HUES6 (cell line): ENCODE measurements around the gene HEXIM2.
A peak's percentile ranks its signal among the peaks of the same experiment; 100 is the strongest.

Source experiments
- H3K27ac ChIP-seq: 2 replicates; pipeline ENCODE4 v1.7.0; 2013; ENCODE audit warnings: low read depth, mild to moderate bottlenecking, low read length, inconsistent platforms
- H3K27me3 ChIP-seq: 2 replicates; pipeline ENCODE4 v1.6.1; 2013; ENCODE audit warnings: low read length; ENCODE audit not compliant: control insufficient read depth, insufficient read depth
- H3K36me3 ChIP-seq: 2 replicates; pipeline ENCODE4 v1.6.1; 2013; ENCODE audit warnings: low read length; ENCODE audit not compliant: control insufficient read depth, insufficient read depth
- H3K4me1 ChIP-seq: 2 replicates; pipeline ENCODE4 v1.6.1; 2013; ENCODE audit warnings: low read length; ENCODE audit not compliant: control insufficient read depth, insufficient read depth
- H3K4me3 ChIP-seq: 2 replicates; pipeline ENCODE4 v1.5.1; 2013; ENCODE audit warnings: low read depth, low read length
- H3K9ac ChIP-seq: one replicate; pipeline ENCODE4 v1.6.1; 2013; ENCODE audit warnings: mild to moderate bottlenecking, low read length
- H3K9me3 ChIP-seq: 2 replicates; pipeline ENCODE4 v1.6.1; 2013; ENCODE audit warnings: low read depth, low read length; ENCODE audit not compliant: control insufficient read depth, insufficient read depth

Gene HEXIM2

GRCh38 chr17:45160447-45161287, 1.0 kb upstream of the HEXIM2 start:
- Histone ChIP-seq H3K4me3 (peak overlapping the region; percentile 92), H3K4me1 (peaks cover 21% of the 10 kb centered on the region), H3K27me3 (no peaks in the 10 kb centered on the region), H3K9me3 (no peaks in the 10 kb centered on the region), H3K9ac (peak overlapping the region; percentile 100), H3K27ac (peak overlapping the region; percentile 100), H3K36me3 (peaks cover 5% of the 10 kb centered on the region)

DNA sequence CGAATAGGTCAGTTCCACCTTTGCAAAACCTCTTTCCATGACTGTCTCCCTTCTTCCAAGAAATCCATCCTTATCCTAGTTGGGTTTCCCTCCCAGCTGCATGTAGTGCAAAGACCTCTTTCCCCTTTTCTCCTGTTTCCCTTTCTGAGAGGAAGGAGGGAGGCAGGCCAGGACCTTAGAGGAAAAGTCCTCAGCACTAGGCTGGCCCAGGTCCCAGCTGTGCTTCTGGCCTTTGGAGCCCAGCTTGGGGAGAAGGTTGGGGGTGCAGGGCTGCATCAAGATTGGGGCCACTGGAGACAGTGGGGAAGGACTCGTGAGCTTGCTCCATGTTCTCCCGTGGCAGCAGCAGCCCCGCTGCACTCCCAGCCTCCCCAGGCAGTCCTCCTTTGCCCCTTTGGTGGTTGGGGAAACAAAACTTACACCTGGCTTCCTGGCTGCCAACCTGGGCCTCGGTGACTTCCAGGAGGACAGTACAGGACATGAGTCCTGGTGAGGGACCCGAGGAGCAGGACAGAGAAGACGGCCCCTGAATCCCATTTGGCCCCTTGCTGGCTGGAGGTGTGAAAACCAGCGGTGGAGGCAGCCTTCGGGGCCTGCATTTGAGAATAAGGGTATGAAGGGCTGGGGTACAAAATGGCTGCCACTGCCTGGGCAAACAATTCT, 481 bp downstream of the HEXIM2 start:
- Histone ChIP-seq H3K36me3 (peaks cover 5% of the 10 kb centered on the region), H3K9ac (peak overlapping the region; percentile 7), H3K4me1 (peaks cover 21% of the 10 kb centered on the region), H3K4me3 (peak overlapping the region; percentile 57), H3K9me3 (no peaks in the 10 kb centered on the region), H3K27me3 (no peaks in the 10 kb centered on the region), H3K27ac (peak overlapping the region; percentile 1; the same call in 1 of the 2 replicates)

- Histone ChIP-seq H3K27me3 (no peaks in the 10 kb centered on the region), H3K36me3 (peaks cover 9% of the 10 kb centered on the region), H3K27ac (no peak overlapping the region), H3K9me3 (no peaks in the 10 kb centered on the region), H3K4me1 (peaks cover 19% of the 10 kb centered on the region), H3K4me3 (no peak overlapping the region), H3K9ac (no peak overlapping the region)
Observed at GRCh38 chr17:45164734-45165269, 3.1 kb downstream of the HEXIM2 start.

- Histone ChIP-seq H3K27ac (no peak overlapping the region), H3K9me3 (no peaks in the 10 kb centered on the region), H3K4me3 (no peak overlapping the region), H3K4me1 (peaks cover 36% of the 10 kb centered on the region), H3K9ac (no peak overlapping the region), H3K36me3 (peaks cover 7% of the 10 kb centered on the region; the same call in 1 of the 2 replicates), H3K27me3 (no peaks in the 10 kb centered on the region)
Observed at GRCh38 chr17:45168991-45169752, 7.5 kb downstream of the HEXIM2 start.

DNA sequence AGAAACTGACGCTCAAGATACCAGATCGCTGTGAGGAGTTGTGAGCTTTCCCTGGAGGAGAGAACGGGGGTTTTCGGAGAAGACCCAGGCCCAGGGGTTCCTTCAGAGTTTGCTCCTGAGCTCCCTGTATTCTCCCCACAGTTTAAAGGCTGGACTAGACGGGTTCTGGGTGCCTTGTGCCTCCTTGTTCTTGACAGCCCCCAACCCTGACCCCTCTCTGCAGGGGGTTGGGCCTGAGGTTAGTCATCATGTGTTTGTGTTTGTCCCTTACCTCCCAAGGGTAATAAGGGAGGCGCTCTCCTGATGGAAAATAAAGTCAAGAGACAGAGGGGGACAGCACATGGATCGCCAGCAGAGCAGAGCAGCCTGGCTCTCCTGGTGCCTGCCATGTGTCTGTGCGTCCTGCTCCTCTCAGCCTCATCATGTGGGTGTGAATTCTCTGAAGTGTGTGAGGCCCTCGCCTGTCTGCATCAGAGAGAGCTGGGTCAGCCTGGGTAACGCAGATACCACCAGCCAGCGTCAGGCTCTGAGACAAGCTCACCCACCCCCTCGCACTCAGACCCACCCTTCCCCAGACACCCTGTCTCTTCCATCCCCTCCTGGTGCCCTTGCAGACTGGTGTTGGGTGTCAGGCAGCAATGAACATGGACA, 8.7 kb downstream of the HEXIM2 start:
- Histone ChIP-seq H3K27me3 (no peaks in the 10 kb centered on the region), H3K4me3 (no peak overlapping the region), H3K9ac (peak overlapping the region; percentile 50), H3K9me3 (no peaks in the 10 kb centered on the region), H3K27ac (no peak overlapping the region), H3K36me3 (0 out of 2 replicates have a peak, but pooled peaks cover 4% of the 10 kb centered on the region), H3K4me1 (peaks cover 36% of the 10 kb centered on the region)

DNA sequence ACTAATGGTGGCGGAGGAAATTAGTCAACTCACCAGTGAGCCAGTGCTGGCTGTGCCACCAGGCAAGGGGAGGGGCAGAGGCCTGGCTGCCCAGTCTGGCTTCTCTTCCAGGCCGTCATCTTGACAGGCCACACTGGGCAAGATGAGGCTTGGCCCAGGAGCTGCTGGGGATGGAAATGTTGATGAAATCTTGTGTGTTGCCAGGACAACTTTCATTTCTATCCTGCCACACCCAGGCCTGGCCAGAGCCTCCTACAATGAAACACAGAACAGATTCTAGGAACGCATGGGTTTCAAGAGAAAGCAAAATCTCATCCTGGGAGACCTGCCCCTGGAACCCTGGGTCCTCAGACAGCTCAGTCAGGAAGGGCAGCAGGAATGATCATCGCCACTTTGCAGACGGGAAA, 9.3 kb downstream of the HEXIM2 start:
- H3K36me3 ChIP-seq: 0 out of 2 replicates have a peak, but pooled peaks cover 4% of the 10 kb centered on the region
- no peaks in the 10 kb centered on the region for H3K9me3 ChIP-seq
- no peaks in the 10 kb centered on the region for H3K27me3 ChIP-seq
- peak overlapping the region; percentile 50 for H3K9ac ChIP-seq
- peak overlapping the region; percentile 50; the same call in 1 of the 2 replicates for H3K27ac ChIP-seq
- H3K4me3 ChIP-seq: no peak overlapping the region
- peaks cover 39% of the 10 kb centered on the region for H3K4me1 ChIP-seq

DNA sequence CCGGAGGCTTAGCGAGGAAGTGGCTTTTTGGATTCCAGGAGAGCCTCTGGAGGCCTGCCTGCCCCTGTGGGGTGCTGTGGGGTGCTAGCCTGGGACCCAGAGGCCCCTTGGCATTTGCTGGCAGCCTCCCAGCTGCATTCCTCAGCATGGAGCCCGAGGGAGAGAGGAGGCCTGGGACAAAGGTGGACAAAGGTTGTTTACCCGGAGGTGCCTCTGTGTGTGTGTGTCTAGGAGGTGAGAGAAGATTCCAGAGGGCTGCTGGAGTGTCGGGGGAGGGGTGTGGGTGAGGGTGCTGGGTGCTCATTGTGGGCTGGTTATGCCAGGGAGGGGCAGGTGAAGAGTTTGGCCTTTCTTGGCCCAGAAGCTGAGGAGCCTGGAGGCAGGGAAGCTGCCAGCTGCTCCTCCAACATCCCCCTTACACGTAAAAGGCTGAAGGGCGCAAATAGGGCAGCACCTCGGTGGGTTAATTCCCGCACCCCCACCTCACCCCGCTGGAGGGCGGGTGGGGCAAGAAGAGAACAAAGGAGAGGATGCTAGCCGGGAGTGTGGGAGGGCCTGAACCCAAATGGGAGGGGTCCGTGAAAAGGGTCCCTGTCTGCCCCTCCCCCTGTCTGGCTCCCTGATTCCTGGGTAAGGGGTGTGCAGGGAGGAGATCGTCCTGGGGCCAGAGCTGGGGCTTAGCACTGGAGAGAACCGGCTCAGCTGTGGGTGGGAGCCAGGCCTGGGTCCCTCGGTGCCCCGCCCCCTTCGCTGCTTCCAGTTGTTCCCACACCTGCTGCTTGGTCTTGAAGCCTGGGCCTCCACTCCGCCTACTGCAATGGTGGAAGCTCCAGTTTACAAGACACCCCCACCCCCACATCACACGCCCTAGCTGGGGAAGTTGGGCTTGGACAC, 9.9 kb downstream of the HEXIM2 start:
- Histone ChIP-seq H3K4me1 (peaks cover 43% of the 10 kb centered on the region), H3K27ac (peak overlapping the region; percentile 50), H3K4me3 (peak overlapping the region; percentile 22; the same call in 1 of the 2 replicates), H3K27me3 (no peaks in the 10 kb centered on the region), H3K9ac (peak overlapping the region; percentile 61), H3K36me3 (0 out of 2 replicates have a peak, but pooled peaks cover 4% of the 10 kb centered on the region), H3K9me3 (no peaks in the 10 kb centered on the region)

- Histone ChIP-seq H3K4me3 (0 out of 2 replicates have a peak overlapping the region, but pooled peaks have one; percentile 9), H3K4me1 (peaks cover 43% of the 10 kb centered on the region), H3K9ac (peak overlapping the region; percentile 61), H3K36me3 (0 out of 2 replicates have a peak, but pooled peaks cover 4% of the 10 kb centered on the region), H3K27ac (peak overlapping the region; percentile 50), H3K9me3 (no peaks in the 10 kb centered on the region), H3K27me3 (no peaks in the 10 kb centered on the region)
Observed at GRCh38 chr17:45172232-45172540, 10.5 kb downstream of the HEXIM2 start.

DNA sequence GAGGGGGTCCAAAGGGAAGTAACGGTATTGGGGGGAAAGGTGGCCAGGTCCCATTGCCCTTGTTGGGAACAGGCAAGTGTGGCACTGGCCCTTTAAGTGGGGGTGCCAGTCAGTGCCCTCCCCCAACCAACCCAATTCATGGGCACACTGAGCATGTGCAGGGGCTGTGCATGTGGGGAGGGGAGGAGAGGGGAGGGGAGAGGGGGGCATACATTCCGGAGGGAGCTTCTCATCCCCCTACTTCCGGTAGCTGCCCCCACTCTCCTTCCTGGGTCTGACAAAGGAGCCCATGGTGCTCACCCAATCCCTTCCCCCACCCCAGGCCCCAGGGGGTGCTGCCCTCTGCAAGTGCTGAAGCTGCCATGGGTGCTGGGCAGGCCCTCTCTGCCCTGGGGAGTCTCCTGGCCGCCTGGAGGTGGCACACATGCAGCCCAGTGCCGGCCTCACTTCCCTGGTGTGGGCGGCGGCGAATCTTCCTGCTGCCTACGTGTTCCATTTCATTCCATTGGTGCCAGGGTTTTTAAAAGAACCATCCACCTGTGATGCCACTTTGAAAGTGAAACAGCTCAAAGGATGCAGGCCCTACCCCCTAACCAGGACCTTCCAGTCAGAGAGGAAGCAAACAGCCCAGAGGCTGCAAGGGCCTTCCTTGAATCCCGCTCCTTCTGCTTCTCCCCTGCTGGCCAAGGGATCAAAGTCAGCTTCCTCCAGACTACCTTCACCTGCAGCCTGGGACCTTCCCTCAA, 11.0 kb downstream of the HEXIM2 start:
- Histone ChIP-seq H3K4me1 (peaks cover 43% of the 10 kb centered on the region), H3K27me3 (no peaks in the 10 kb centered on the region), H3K36me3 (0 out of 2 replicates have a peak, but pooled peaks cover 4% of the 10 kb centered on the region), H3K9me3 (no peaks in the 10 kb centered on the region), H3K9ac (peak overlapping the region; percentile 18), H3K27ac (peak overlapping the region; percentile 50), H3K4me3 (no peak overlapping the region)
